GM21737 (cell line): ENCODE data around the gene SLC13A2.
"Not testable (repeated sequence)": the region's sequence is repeated elsewhere in the genome, so short reads cannot be mapped to it uniquely, and the experiment has no call there.

ENCODE experiments used
- ATAC-seq: cut with Tn5 transposase; IDR thresholded peaks from one replicate; pipeline ENCODE4 v1.9.1; 2021; ENCODE audit warnings: mild to moderate bottlenecking, moderate library complexity; ENCODE audit not compliant: unreplicated experiment

The SLC13A2 gene, protein sequence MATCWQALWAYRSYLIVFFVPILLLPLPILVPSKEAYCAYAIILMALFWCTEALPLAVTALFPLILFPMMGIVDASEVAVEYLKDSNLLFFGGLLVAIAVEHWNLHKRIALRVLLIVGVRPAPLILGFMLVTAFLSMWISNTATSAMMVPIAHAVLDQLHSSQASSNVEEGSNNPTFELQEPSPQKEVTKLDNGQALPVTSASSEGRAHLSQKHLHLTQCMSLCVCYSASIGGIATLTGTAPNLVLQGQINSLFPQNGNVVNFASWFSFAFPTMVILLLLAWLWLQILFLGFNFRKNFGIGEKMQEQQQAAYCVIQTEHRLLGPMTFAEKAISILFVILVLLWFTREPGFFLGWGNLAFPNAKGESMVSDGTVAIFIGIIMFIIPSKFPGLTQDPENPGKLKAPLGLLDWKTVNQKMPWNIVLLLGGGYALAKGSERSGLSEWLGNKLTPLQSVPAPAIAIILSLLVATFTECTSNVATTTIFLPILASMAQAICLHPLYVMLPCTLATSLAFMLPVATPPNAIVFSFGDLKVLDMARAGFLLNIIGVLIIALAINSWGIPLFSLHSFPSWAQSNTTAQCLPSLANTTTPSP

DNA sequence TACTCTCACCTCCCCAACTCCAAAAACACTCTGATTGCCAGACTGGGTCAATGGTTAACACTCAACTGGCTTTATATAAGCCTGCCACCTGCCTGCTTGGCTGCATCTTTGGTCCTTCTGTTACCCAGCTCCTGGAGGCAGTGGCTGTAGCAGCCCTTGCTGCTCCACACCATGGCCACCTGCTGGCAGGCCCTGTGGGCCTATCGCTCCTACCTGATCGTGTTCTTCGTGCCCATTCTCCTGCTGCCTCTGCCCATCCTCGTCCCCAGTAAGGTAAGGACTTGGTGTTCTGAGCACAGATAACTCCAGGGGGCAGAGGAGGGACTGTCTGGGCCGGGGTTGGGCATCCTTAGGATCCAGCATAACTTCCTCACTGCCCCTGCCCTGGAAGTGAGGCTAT lies at the start of gene SLC13A2:
SLC13A2 (plus strand) TSS at position 103 of the 400 bp plus-strand sequence; CDS start at position 172, 69 bp downstream.
- no peak for ATAC-seq

DNA sequence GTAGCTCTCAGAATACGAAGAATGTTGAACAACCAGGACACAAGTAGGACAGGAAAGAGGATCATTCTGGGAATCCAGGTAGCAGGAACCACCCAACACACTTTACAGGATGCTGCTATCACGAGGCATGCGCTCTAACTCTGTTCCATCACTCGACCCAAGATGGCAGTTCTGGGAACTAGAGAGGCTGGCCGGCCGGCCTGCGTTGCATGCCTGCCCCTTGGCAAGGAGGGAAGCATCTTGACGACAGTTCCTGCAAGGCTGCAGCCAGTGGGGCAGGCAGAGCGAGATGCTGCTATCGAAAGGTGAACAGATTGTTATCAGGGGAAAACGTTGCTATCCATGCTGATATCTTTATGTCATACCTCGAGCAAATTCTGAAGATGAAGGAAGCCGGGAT lies 48.2 kb upstream of the SLC13A2 start:
- ATAC-seq: no peak

DNA sequence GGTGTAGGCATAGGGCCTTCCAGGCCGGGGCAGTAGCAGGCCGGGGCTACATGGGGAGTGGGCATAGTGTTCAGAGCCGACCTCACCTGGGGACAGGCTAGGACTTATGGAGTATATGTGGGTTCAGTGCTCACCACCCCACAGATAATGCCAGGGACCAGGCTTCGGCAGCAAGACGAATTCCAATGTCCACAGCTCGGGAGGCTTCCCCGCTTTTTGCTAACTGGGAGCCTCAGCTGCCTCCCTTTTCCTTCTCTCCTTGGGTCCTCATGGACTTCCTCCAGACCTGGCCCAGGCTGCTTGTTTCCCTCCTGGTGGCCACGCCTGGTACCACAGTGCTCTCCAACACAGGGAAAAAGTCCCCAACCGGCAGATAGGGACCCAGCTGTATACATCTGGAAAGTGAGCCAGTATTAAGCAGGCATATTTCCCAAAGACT lies 47.3 kb upstream of the SLC13A2 start:
- ATAC-seq: no peak

DNA sequence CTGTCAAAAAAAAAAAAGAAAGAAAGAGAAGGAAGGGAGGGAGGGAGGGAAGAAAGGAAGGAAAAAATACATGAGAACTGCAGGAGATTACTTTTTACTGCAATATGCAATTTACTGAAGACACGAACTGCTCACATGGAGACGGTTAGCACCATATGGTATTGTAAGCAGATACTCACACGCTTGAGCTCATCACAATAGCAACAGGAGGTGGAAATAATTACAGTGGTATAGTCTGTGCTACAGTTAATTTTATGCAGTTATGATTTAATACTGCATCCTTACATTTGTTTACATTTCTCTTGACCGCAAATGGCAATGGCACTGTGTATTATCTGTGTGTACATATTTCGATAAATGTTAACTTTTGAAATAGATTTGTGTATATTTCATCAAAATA lies 46.1 kb upstream of the SLC13A2 start:
- ATAC-seq: no peak

DNA sequence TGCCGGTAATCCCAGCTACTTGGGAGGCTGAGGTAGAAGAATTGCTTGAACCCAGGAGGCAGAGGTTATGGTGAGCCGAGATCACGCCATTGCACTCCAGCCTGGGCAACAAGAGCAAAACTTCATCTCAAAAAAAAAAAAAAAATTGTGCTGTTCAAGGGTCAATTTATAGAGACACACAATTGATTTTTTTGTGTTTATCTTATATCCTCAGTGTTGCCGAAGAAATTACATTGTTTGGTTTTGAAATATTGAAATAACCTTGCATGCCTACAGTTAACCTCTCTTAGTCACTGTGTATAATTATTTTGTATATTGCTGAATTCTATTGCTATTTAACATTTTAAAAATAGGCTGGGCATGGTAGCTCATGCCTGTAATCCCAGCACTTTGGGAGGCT lies 45.5 kb upstream of the SLC13A2 start:
- ATAC-seq: not testable (repeated sequence)

DNA sequence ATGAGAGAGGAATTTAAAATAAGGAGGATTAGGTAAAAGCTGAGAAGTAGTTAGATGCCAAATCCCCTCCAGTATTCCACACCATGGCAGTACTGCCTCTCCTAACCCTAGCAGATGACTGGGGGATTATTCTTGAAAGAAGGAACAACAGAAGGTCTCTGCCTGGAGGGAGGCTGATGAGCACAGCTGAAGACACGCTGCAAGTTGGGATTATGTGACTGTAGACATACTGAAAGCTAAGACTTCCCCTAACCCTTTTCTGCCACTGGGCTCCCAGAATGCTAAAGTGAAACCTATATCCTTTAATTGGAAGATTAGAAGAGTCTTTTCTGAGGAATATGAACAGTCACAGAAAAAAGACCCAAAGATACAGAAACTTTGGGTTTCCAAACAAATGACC lies 39.7 kb upstream of the SLC13A2 start:
- no peak for ATAC-seq

DNA sequence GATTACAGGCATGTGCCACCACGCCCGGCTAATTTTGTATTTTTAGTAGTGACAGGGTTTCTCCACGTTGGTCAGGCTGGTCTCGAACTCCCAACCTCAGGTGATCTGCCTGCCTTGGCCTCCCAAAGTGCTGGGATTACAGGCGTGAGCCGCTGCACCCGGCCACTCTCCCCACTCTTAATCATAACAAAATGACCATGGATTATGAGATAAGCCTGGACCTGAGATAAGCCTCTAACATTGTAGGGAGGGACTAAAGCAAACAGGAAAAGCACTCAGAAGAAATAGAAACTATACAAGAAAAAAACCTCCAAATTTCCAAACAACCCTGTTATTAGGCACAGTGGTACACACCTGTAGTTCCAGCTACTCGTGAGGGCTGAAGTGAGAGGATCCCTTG lies 39.1 kb upstream of the SLC13A2 start:
- ATAC-seq: not testable (repeated sequence)

DNA sequence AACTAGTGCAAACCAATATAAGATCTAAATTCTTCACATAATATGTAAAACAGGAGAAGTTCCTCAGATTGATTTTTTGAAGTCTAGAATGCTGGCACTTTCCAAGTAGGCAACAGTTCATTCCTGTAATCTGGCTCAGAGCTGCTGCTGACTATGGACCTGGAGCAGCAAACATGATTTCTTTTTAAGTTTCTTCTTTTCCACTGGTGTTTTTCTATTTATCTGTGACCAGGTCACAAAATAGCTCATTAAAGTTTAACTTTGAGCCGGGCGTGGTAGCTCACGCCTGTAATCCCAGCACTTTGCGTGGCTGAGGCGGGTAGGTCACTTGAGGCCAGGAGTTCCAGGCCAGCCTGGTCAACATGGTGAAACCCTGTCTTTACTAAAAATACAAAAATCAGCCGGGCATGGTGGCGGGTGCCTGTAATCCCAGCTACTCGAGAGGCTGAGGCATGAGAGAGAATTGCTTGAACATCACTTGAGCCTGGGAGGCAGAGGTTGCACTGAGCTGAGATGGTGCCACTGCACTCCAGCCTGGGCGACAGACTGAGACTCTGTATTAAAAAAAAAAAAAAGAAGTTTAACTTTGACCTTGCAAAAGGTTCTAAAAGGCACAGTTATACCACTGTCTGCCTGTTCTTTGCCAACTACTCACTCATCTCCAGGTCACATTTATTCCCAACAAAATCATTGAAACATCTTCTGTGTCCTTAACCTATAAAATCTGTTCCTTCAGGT lies 29.4 kb upstream of the SLC13A2 start:
- no peak for ATAC-seq

DNA sequence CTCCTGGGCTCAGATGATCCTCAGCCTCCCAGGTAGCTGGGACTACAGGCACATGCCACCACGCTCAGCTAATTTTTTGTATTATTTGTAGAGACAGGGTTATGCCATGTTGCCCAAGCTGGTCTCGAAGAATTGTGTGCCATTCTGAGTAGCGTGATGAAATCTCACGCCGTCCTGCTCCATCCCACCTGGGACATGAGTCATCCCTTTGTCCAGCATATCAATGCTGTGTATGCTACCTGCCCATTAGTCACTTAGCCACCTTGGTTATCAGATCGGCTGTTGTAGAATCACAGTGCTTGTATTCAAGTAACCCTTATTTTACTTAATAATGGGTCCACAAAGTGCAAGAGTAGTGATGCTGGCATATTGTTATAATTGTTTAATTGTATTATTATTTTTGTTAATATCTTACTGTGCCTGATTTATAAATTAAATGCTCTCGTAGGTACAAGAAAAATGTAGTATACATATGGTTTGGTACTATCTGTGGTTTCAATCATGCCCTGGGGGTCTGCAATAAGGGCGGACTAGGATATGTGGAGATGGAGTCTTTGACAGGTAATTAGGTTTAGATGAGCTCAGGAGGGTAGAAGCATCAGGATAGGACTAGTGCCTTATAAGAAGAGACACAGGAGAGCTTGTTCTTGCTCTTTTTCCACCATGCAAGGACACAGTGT lies 26.6 kb upstream of the SLC13A2 start:
- no peak for ATAC-seq

DNA sequence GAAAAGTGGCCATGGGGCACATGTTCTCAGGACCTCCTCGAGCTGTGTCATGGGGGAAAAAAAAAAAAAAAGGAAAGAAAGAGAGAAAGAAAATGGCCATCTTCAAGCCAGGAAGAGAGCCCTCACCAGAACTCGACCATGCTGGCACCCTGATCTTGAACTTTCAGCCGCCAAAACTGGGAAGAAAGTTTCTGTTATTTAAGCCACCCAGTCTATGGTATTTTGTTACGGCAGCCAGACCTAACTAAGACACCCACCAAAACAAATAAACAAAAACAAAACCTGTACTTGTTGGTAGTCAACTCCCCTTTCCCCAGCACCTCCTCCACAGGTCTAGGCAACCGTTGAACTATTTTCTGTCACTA lies 26.1 kb upstream of the SLC13A2 start:
- ATAC-seq: no peak

DNA sequence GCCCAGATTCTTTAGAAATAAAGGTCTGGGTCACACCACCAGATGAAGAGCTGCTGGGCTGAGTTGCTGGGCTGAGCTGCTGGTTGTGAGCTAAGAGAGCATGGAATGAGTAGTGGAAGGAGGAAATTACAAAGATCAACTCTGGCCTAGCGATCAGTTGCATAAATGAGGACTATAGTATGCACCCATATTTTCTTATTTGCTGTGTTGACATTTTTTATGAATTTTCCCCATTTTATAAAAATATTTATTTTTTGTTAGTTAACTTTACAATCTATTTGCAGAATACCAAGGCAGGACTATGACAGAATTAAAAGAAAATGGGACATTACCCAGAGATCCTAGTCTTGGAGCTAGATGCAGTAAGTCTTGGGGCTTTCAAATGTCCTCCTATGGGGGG lies 23.6 kb upstream of the SLC13A2 start:
- ATAC-seq: no peak

DNA sequence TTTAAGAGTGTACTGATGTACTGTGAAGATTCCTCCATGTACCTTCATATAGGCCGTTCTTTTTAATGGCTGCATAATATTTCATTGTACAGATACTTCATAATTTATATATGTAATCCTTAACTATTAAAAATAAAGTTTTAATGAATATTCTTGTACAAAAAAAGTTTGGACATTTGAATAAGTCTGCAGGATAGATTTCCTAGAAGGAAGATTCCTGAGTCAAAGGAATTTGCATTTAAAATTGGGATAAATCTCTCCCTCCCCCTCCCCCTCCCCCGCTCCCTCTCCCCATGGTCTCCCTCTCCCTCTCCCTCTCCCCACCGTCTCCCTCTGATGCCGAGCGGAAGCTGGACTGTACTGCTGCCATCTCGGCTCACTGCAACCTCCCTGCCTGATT lies 15.6 kb upstream of the SLC13A2 start:
- no peak for ATAC-seq

DNA sequence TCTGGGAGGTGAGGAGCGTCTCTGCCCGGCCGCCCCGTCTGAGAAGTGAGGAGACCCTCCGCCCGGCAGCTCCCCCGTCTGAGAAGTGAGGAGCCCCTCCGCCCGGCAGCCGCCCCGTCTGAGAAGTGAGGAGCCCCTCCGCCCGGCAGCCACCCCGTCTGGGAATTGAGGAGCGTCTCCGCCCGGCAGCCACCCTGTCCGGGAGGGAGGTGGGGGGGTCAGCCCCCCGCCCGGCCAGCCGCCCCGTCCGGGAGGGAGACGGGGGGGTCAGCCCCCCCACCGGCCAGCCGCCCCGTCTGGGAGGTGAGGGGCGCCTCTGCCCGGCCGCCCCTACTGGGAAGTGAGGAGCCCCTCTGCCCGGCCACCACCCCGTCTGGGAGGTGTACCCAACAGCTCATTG lies 14.6 kb upstream of the SLC13A2 start:
- not testable (repeated sequence) for ATAC-seq

DNA sequence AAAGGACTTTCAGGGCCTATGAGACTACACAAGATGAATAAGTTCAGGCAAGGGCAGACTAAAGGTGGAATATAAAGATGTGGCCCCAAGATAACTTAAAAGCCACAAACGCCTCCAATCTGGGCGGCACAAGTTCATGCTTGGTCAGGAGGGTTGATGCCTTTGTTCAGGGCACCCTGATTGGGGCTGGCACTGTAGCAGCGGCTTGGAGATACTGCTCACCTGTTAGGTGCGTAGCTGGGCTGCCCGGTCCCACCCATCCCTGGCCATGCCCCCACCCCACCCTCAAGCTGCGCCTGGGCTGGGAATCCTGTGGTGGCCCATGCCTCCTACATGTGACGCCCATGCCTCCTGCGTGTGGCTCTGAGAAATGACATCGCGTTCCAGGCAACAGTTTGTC lies 12.5 kb upstream of the SLC13A2 start:
- no peak for ATAC-seq

DNA sequence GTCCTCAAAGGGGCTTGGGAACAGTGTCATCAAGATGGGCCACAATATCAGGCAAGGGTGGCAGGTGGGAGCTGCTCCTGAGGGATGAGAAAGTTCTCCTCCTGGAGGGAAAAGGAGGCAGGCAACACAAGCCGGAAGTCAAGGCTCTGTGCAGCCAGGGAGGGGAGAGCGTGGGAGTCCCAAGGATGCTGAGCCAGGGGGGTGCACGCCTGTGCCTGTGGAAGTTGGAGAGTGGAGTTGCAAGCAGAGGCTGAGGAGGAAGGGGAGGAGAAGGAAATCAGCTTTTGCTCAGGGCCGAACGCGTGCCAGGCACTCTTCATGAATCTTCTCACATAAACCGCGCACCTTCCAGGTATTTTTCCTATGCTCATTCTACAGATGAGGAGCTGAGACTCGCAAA lies 7.4 kb upstream of the SLC13A2 start:
- ATAC-seq: no peak

DNA sequence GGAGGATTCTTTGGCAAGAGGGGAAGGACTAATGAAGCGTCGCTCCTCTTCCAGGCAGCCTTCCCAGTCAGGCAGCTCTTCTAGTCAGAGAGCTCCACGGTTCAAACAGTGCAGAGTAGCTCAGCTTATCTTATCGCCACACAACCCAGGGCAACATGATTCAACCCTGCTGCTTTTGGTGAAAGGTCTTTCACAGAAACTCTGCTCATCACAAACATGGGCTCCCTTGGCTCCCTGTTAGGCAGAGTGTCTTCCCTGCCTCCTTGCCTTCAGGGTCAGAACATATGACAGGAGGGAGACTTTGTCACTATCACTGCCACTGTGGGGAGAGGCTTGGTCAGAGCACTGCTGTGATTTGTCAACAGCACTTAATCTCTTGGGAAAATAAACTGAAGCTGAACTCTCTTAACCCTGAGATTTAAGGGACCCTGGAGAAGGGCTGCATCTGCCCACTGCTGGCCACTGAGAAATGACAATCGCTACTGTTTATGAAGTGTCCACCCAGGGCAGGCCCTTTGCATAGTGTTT lies 6.9 kb upstream of the SLC13A2 start:
- ATAC-seq: no peak

DNA sequence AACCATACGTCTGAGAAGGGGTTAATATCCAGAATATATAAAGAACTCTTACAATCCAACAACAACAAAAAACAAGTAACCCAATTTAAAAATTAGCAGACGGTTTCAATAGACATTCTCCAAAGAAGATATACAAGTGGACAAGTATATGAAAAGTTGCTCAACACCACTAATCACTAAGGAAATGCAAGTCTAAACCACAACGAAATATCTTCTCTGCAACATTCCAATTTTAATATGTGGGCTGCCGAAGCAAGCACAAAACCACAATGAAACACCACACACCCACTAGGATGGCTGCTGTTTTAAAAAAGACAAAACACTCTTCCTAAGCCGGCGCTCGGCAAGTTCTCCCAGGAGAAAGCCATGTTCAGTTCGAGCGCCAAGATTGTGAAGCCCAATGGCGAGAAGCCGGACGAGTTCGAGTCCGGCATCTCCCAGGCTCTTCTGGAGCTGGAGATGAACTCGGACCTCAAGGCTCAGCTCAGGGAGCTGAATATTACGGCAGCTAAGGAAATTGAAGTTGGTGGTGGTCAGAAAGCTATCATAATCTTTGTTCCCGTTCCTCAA lies 5.9 kb upstream of the SLC13A2 start:
- ATAC-seq: no peak

DNA sequence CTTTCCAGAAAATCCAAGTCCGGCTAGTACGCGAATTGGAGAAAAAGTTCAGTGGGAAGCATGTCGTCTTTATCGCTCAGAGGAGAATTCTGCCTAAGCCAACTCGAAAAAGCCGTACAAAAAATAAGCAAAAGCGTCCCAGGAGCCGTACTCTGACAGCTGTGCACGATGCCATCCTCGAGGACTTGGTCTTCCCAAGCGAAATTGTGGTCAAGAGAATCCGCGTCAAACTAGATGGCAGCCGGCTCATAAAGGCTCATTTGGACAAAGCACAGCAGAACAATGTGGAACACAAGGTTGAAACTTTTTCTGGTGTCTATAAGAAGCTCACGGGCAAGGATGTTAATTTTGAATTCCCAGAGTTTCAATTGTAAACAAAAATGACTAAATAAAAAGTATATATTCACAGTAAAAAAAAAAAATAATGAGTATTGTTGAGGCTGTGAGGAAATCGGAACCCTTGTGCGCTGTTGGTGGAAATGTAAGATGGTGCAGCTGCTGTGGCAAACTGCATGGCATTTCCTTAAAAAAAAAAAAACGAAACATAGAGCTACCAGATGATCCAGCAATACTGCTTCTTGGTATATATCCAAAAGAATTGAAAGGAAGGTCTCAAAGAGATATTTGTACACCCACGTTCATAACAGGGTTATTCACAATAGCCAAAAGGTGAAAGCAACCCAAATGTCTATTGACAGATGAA lies 5.3 kb upstream of the SLC13A2 start:
- ATAC-seq: not testable (repeated sequence)

DNA sequence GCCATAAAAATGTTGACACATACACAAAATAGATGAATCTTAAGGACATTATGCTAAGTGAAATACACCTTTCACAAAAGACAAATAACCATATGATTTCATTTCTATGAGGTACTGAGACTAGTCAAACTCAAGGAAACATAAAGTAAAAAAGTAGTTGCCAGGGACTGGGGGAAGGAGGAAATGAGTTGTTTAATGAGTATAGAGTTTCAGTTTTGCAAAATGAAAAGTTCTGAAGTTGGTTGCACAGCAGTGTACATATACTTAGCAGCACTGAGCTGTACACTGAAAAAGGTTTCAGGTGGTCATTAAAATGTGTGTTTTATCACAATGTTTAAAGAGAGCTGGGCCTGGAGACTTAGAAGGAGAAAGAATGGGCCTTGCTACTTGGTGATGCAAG lies 4.7 kb upstream of the SLC13A2 start:
- ATAC-seq: peak; percentile 62

DNA sequence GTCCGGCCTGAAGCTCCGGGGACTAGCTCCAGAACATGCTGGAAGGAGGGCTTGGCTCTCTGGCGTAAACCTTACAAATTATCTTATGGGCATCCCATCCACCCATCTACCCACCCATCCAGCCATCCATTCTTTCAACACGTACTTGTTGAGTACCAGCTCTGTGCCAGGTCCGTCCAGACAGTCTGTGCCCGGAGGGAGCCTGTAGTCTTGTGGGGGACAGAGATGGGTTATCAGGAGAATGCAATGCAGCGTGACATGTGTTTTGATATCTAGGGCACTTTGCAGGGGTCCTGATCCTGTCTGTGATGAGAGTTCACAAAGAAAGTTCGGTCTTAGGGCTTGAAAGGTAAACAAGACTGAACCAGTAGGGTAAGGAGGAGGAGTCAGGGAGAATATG lies 4.1 kb upstream of the SLC13A2 start:
- ATAC-seq: no peak
